WTC11 (cell line): ENCODE results near the gene ST6GALNAC6. TPM values are rescaled to one million over a fixed set of nuclear protein-coding genes. Genes with fewer than 3 reads are reported as not detected.
"Not testable (repeated sequence)": the region's sequence is repeated elsewhere in the genome, so short reads cannot be mapped to it uniquely, and the experiment has no call there.

Experiments
- ATAC-seq: fragments of 200-7000 bp; cut with Tn5 transposase; 2 replicates; pipeline ENCODE4 v1.10.0; 2021; ENCODE audit warnings: mild to moderate bottlenecking, moderate library complexity
- CTCF ChIA-PET: fragments of 300-600 bp; sonication (Branson Sonifier 250); formaldehyde crosslinking; loops from one replicate; lab custom pipeline; 2021; ENCODE audit warnings: antibody characterized with exemption; lab: Charles Lee
- POLR2A ChIA-PET: fragments of 350-600 bp; sonication (Branson Sonifier 250); formaldehyde crosslinking; loops from one replicate; lab custom pipeline; 2021; ENCODE audit warnings: antibody characterized with exemption; lab: Charles Lee
- DNase-seq: peaks from one replicate; pipeline ENCODE4 v3.0.0; 2021; ENCODE audit warnings: low spot score
- H3K27ac Mint-ChIP-seq: 2 replicates; pipeline ENCODE4 v1.8.0; 2021; ENCODE audit warnings: mixed read lengths
- H3K27me3 Mint-ChIP-seq: 2 replicates; pipeline ENCODE4 v1.8.0; 2021; ENCODE audit warnings: low read depth, mild to moderate bottlenecking, moderate library complexity, mixed read lengths
- H3K36me3 Mint-ChIP-seq: 2 replicates; pipeline ENCODE4 v1.8.0; 2021; ENCODE audit warnings: mixed read lengths
- H3K4me1 Mint-ChIP-seq: 2 replicates; pipeline ENCODE4 v1.8.0; 2022; ENCODE audit warnings: mixed read lengths
- H3K4me3 Mint-ChIP-seq: 2 replicates; pipeline ENCODE4 v1.8.0; 2021; ENCODE audit warnings: mild to moderate bottlenecking, moderate library complexity, mixed read lengths
- H3K9me3 Mint-ChIP-seq: 2 replicates; pipeline ENCODE4 v1.8.0; 2021; ENCODE audit warnings: mixed read lengths
- CTCF ChIP-seq: fragments of 200-600 bp; IDR thresholded peaks from 2 replicates; pipeline ENCODE4 v1.8.0; 2022; ENCODE audit warnings: antibody characterized with exemption
- E2F4 ChIP-seq: sonication (generic); formaldehyde crosslinking; IDR thresholded peaks from 2 replicates; pipeline ENCODE4 v1.8.1; 2022; ENCODE audit warnings: low read depth, mild to moderate bottlenecking, moderate library complexity, missing genetic modification reagents, borderline replicate concordance
- ELF4 ChIP-seq: sonication (generic); formaldehyde crosslinking; IDR thresholded peaks from 2 replicates; pipeline ENCODE4 v1.8.1; 2022; ENCODE audit warnings: low read depth, mild to moderate bottlenecking, moderate library complexity, missing genetic modification reagents
- EMX1 ChIP-seq: fragments of 250-450 bp; sonication (Bioruptor Pico); IDR thresholded peaks from 2 replicates; pipeline ENCODE4 v1.8.0; 2021; ENCODE audit warnings: mild to moderate bottlenecking
- NR2C2 ChIP-seq: sonication (generic); formaldehyde crosslinking; IDR thresholded peaks from 2 replicates; pipeline ENCODE4 v1.8.0; 2022; ENCODE audit warnings: mild to moderate bottlenecking, missing genetic modification reagents
- SOX15 ChIP-seq: fragments of 250-450 bp; sonication (Bioruptor Pico); IDR thresholded peaks from 2 replicates; pipeline ENCODE4 v1.9.0; 2021; ENCODE audit warnings: mild to moderate bottlenecking
- TP53 ChIP-seq: sonication (generic); formaldehyde crosslinking; IDR thresholded peaks from 2 replicates; pipeline ENCODE4 v1.8.1; 2023; ENCODE audit warnings: mild to moderate bottlenecking, missing genetic modification reagents
- ZNF232 ChIP-seq: sonication (generic); formaldehyde crosslinking; IDR thresholded peaks from 2 replicates; pipeline ENCODE4 v1.8.0; 2022; ENCODE audit warnings: mild to moderate bottlenecking, missing genetic modification reagents
- ZNF396 ChIP-seq: fragments of 250-450 bp; sonication (Bioruptor Pico); IDR thresholded peaks from 2 replicates; pipeline ENCODE4 v1.8.0; 2021; ENCODE audit warnings: mild to moderate bottlenecking, moderate library complexity, borderline replicate concordance
- ZNF532 ChIP-seq: fragments of 250-450 bp; sonication (Bioruptor Pico); IDR thresholded peaks from 2 replicates; pipeline ENCODE4 v1.9.0; 2021; ENCODE audit warnings: mild to moderate bottlenecking, borderline replicate concordance
- microRNA-seq: library from miRNA; unstranded; fragments of <30 nt; microRNA quantifications from one replicate; pipeline ENCODE4 v1.2.0, GENCODE V29; 2022; ENCODE audit warnings: borderline number of aligned reads
- total RNA-seq: library from RNA; stranded (reverse); gene quantifications from 3 replicates; pipeline ENCODE4 v1.2.3, GENCODE V29; 2021

ST6GALNAC6 gene
- total RNA-seq, 1 experiment from 2014 or later = 47.5 TPM

- TF ChIP-seq ZNF396 (CRISPR knock-in tag) (no peak), CTCF (no peak), EMX1 (CRISPR knock-in tag) (no peak)
Measured at GRCh38 chr9:127838375-127839078, 60.9 kb downstream of the ST6GALNAC6 start (continued).

- POLR2A ChIA-PET = no interaction called here
- Mint-ChIP-seq H3K9me3 (no peaks in the 10 kb centered on the region), H3K27me3 (no peaks in the 10 kb centered on the region), H3K36me3 (no peaks in the 10 kb centered on the region), H3K27ac (no peak overlapping the region), H3K4me1 (peaks cover 4% of the 10 kb centered on the region), H3K4me3 (no peak overlapping the region)
- CTCF ChIA-PET = interaction anchor here (0.6 to 1.3 kb wide), 3 partner anchors 15 to 32 kb away, joined by 3 to 6 read pairs (median 3); no protein-coding TSS in a partner anchor
- TF ChIP-seq ZNF532 (CRISPR knock-in tag) = no peak
- TF ChIP-seq SOX15 (CRISPR knock-in tag) = no peak
- no peak for TF ChIP-seq TP53 (CRISPR knock-in tag)
- no peak for DNase-seq
- ATAC-seq = no peak
Measured at GRCh38 chr9:127837346-127837745, 62.1 kb downstream of the ST6GALNAC6 start.

GRCh38 chr9:127836561-127836960, 62.8 kb downstream of the ST6GALNAC6 start:
- CTCF ChIA-PET = interaction anchor here (0.6 to 1.7 kb wide), 3 partner anchors 10 to 33 kb away, joined by 3 to 6 read pairs (median 6); no protein-coding TSS in a partner anchor
- H3K36me3 Mint-ChIP-seq, H3K9me3 Mint-ChIP-seq, DNase-seq, H3K27me3 Mint-ChIP-seq, H3K4me1 Mint-ChIP-seq, H3K4me3 Mint-ChIP-seq, POLR2A ChIA-PET, ATAC-seq, H3K27ac Mint-ChIP-seq: not testable (repeated sequence)

- H3K27me3 Mint-ChIP-seq = no peaks in the 10 kb centered on the region
- POLR2A ChIA-PET = no interaction called here
- H3K27ac Mint-ChIP-seq = no peak overlapping the region
- H3K9me3 Mint-ChIP-seq = no peaks in the 10 kb centered on the region
- DNase-seq = no peak
- no peaks in the 10 kb centered on the region for H3K36me3 Mint-ChIP-seq
- no peak overlapping the region for H3K4me3 Mint-ChIP-seq
- CTCF ChIA-PET = interaction anchor here (0.7 to 1.9 kb wide), 3 partner anchors 10 to 101 kb away, joined by 3 to 6 read pairs (median 6); partner anchors contain the start of gene TOR2A
- TF ChIP-seq ELF4 (CRISPR knock-in tag) (no peak), ZNF232 (CRISPR knock-in tag) (no peak), NR2C2 (CRISPR knock-in tag) (no peak), E2F4 (CRISPR knock-in tag) (no peak)
- TF ChIP-seq, all 79 proteins: peak for 0
- no peak for ATAC-seq
- H3K4me1 Mint-ChIP-seq = peaks cover 5% of the 10 kb centered on the region
Measured at GRCh38 chr9:127835991-127836516, 63.3 kb downstream of the ST6GALNAC6 start.

Small RNA genes within 50 kb of the gene (microRNA-seq; reads per million reads assigned to microRNA genes)
- not detected for gene MIR4672

Other genes starting within 250 kb of the ST6GALNAC6 start
- gene CFAP157, start 192.6 kb downstream of the ST6GALNAC6 start, total RNA-seq = 0.07 to 0.22 TPM in 2 of 3 replicates, not detected in the other
- gene PTRH1, start 183.9 kb downstream of the ST6GALNAC6 start, total RNA-seq = 13.1 to 16.9 TPM (median 13.9 TPM) in 3 replicates
- gene TTC16, start 183.5 kb downstream of the ST6GALNAC6 start, total RNA-seq = not detected in 3 replicates
- gene TOR2A, start 164.3 kb downstream of the ST6GALNAC6 start, total RNA-seq = 14.4 to 19.4 TPM (median 16.6 TPM) in 3 replicates
- gene SH2D3C, start 120.9 kb downstream of the ST6GALNAC6 start, total RNA-seq = 3.3 to 5.4 TPM (median 3.4 TPM) in 3 replicates
- gene CDK9, start 113.6 kb downstream of the ST6GALNAC6 start, total RNA-seq = 106 to 111 TPM (median 107 TPM) in 3 replicates
- 67.7 to 81.7 TPM (median 69.3 TPM) in 3 replicates for gene FPGS, start 96.7 kb downstream of the ST6GALNAC6 start, total RNA-seq
- 3.7 to 4.4 TPM (median 4.2 TPM) in 3 replicates for gene ENG, start 44.9 kb downstream of the ST6GALNAC6 start, total RNA-seq
- gene AK1, start 21.9 kb downstream of the ST6GALNAC6 start, total RNA-seq = 27.5 to 34.9 TPM (median 34.4 TPM) in 3 replicates
- 25.1 to 25.7 TPM (median 25.4 TPM) in 3 replicates for gene ST6GALNAC4, start 17.4 kb upstream of the ST6GALNAC6 start, total RNA-seq
- gene PIP5KL1, start 31.2 kb upstream of the ST6GALNAC6 start, total RNA-seq = 15.8 to 20.2 TPM (median 16.8 TPM) in 3 replicates
- gene DPM2, start 38.3 kb upstream of the ST6GALNAC6 start, total RNA-seq = 53.3 to 58.2 TPM (median 56.1 TPM) in 3 replicates
- gene EEIG1, start 81.4 kb upstream of the ST6GALNAC6 start, total RNA-seq = 42.2 to 66.4 TPM (median 51.3 TPM) in 3 replicates
- gene NAIF1, start 167.7 kb upstream of the ST6GALNAC6 start, total RNA-seq = 11.9 to 13.4 TPM (median 12.4 TPM) in 3 replicates
- gene SLC25A25, start 168.6 kb upstream of the ST6GALNAC6 start, total RNA-seq = 15.2 to 17.4 TPM (median 15.2 TPM) in 3 replicates
- 96.2 to 118 TPM (median 98.4 TPM) in 3 replicates for gene PTGES2, start 228.1 kb upstream of the ST6GALNAC6 start, total RNA-seq
- gene LCN2, start 249.8 kb upstream of the ST6GALNAC6 start, total RNA-seq = 1.0 to 3.0 TPM (median 1.3 TPM) in 3 replicates